Astrocyte of the spinal cord (primary cell): ENCODE data around the gene NSMCE1.
A peak's percentile ranks its signal among the peaks of the same experiment; 100 is the strongest.

Experiments
- DNase-seq: peaks from one replicate; pipeline ENCODE4 v3.0.0; 2011; ENCODE audit warnings: low read depth, low spot score
- H3K4me3 ChIP-seq: 2 replicates; pipeline ENCODE4 v1.5.1; 2011; ENCODE audit warnings: low read depth, mild to moderate bottlenecking, low read length, moderate library complexity
- in situ Hi-C: cut with HindIII; loops from 2 replicates; pipeline ENCODE4 v1.10.0; 2017; ENCODE audit warnings: low sequenced_read_pairs
- TF ChIP-seq, protein P1 (sequence below): IDR thresholded peaks from 2 replicates; pipeline ENCODE4 v1.5.1; 2012; ENCODE audit warnings: low read depth, mild to moderate bottlenecking, low read length, inconsistent platforms

NSMCE1 gene

DNA sequence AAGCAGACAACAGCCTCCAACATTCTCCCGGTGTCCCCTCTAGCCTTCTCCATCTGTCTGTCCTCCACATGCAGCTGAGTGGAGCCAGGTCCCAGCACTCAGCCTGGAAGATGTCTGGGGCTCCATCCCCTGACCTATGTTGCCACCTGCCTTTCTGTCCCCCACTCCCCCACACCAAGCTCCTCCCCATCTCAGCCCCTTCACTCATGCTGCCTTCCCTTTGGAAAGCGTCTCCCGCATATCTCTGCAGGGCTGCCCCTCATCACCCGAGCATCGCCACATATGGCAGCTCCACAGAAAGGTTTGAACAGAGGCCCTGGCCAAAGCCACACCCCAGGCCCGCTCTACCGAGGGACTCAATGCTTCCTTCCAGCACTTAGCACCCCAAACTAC, 24.2 kb downstream of the NSMCE1 start:
- TF ChIP-seq, protein P1, sequence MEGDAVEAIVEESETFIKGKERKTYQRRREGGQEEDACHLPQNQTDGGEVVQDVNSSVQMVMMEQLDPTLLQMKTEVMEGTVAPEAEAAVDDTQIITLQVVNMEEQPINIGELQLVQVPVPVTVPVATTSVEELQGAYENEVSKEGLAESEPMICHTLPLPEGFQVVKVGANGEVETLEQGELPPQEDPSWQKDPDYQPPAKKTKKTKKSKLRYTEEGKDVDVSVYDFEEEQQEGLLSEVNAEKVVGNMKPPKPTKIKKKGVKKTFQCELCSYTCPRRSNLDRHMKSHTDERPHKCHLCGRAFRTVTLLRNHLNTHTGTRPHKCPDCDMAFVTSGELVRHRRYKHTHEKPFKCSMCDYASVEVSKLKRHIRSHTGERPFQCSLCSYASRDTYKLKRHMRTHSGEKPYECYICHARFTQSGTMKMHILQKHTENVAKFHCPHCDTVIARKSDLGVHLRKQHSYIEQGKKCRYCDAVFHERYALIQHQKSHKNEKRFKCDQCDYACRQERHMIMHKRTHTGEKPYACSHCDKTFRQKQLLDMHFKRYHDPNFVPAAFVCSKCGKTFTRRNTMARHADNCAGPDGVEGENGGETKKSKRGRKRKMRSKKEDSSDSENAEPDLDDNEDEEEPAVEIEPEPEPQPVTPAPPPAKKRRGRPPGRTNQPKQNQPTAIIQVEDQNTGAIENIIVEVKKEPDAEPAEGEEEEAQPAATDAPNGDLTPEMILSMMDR = no peak
- in situ Hi-C loops = no loop called here
- no peak for DNase-seq

DNA sequence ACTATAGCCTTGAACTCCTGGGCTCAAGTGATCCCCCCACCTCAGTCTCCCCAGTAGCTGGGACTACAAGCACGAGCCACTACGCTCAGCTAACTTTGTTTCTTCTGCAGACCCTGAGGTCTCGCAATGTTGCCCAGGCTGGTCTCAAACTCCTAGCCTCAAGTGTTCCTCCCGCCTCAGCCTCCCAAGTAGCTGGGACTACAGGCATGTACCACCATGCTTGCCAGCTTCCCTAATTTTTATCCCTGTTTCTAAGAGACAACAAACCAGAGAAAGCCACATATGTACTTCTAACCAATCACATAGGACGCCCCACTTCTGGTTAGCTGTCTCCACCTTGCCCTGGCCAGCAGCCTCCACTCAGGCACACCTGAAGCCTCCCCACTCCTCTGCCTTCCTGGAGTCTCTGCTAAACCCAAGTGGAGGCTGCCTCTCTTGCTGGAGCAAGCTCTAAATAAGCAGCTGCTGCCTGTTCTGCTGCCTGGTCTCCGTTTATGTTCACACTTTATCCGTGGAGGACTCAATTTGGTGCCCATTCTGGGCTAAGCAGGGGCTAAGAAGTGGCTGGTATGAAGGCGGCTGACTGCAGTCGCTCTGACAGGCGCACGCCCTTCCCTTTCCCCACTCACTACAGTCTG, 24.7 kb downstream of the NSMCE1 start:
- no peak overlapping the region for H3K4me3 ChIP-seq
- no peak for DNase-seq
- TF ChIP-seq, protein P1 = no peak
- in situ Hi-C loops = no loop called here

More for the DNA sequence above, 24.2 kb downstream of the NSMCE1 start:
- no peak overlapping the region for H3K4me3 ChIP-seq

DNA sequence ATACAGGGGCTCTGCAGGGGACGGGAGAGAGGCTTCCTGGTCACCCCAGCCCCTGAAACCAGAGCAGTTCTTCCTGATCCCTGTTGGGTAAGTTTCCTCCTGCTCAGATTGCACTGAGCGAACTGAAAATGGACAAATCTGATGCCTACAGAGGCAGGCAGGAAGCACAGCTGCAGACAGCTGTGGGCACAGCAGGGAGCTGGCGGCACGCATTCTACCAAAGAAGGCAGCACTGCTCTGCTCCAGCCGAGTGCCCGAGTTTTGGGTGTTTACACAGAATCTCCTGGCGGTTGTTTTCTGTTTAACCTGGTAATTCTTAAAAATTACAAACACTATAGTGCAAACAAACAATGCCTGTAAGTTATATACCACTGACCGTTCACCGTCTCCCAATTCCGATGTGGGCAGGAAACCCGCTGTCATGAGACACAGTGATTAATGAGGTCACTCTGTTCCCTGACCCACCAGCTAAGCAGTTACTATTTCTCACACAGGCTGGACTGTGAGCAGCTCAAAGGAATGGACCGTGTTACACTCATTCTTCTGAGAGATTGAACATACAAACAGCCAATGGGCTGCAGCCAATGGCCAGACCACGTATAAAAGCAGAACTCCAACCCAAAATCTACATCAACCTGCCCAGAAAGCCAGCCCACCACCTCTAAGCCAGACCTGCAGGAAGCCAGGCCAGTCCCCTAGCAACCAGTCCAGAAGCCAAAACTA, 25.5 kb downstream of the NSMCE1 start:
- TF ChIP-seq, protein P1 = no peak
- peak overlapping the region; percentile 14 for H3K4me3 ChIP-seq
- in situ Hi-C loops = no loop called here
- peak; percentile 95 for DNase-seq

DNA sequence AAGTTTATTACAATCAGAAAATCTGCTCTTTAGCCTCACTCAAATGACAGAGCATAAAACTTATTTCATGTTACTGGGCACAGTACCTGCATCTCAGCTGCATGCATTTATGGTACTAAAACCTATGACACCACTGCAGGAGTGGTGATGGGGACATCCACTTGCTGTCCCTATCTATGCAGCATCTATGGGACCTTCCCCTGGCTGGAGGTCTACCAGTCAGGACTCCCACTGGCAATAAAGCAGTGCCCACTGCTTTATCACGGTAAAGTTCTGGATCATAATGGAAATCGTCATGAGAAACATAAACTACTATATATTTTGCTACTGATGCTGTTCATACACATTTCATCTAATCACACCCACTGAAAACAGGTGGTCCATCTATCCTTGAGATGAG, 26.2 kb downstream of the NSMCE1 start:
- H3K4me3 ChIP-seq = peak overlapping the region; percentile 14
- DNase-seq = no peak
- TF ChIP-seq, protein P1 = no peak
- in situ Hi-C loops = no loop called here

DNA sequence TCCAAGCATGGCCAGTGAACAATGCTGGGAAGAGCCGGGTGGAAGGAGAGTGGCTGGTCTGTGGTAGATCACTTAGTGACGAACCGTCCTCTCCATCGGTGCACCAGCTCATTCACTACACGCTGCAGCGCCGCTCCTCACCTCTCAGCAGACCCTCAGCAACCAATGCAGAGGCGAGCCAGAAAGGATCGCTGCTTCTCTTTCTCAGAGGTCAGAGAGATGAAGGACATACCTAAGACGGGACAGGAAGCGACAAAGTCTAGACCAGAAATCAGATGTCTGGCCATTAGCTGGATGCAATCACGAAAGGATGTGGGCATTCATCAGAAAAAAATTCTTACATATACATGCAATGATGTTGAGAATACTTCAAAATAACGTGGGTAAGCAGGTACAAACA, 26.9 kb downstream of the NSMCE1 start:
- H3K4me3 ChIP-seq = no peak overlapping the region
- DNase-seq = no peak
- TF ChIP-seq, protein P1 = no peak
- in situ Hi-C loops = no loop called here

DNA sequence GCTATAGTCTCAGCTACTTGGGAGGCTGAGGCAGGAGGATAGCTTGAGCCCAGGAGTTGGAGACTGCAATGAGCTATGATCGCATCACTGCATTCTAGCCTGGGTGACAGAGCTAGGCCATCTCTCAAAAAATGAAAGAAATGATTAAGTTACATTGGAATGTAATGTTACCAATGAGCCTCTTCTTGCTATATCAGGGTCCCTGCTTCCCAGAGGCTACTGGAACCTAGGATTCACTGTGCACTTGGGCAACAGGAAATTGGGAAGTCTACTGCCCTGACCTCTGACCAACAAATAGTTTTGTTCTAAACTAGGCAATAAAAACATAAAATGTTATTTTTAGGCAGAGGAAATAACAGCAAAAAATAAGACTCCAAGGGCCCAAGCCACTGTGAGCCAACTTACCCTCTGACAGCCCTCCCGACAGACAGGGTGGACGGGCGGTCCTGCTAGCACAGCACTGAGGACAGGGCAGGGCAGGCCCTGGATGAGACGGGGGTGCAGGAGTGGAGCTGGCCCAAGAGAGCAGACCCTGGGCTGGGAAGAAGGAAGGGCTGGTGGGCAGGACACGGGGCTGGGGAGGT, 27.5 kb downstream of the NSMCE1 start:
- H3K4me3 ChIP-seq = no peak overlapping the region
- DNase-seq = peak; percentile 50
- in situ Hi-C loops = no loop called here
- TF ChIP-seq, protein P1 = no peak
